Stimulated activated CD4-positive, alpha-beta T cell treated with anti-CD3 and anti-CD28 coated beads, TNF-alpha, amount 100 ng/mL, for 24 hours (primary cell): ENCODE data around the gene HOXC13.

Source experiments
- DNase-seq, 3 experiments: peaks; one replicate each; pipeline ENCODE4 v3.0.0-alpha.2; 2020; ENCODE audit warnings: low read depth in 3 of 3

HOXC13 gene

GRCh38 chr12:53939141-53940108 lies 794 bp downstream of the HOXC13 start:
- no peak for DNase-seq

- no peak for DNase-seq
Measured at GRCh38 chr12:53940443-53941014, 1.9 kb downstream of the HOXC13 start.

- no peak for DNase-seq
Measured at GRCh38 chr12:53941187-53941586, 2.6 kb downstream of the HOXC13 start.

- DNase-seq, result no peak
Measured at GRCh38 chr12:53941750-53942149, 3.1 kb downstream of the HOXC13 start.

- no peak for DNase-seq
Measured at GRCh38 chr12:53942467-53942997, 3.9 kb downstream of the HOXC13 start.

GRCh38 chr12:53944209-53944608 lies 5.6 kb downstream of the HOXC13 start:
- no peak for DNase-seq

- DNase-seq, result no peak
Measured at GRCh38 chr12:53944907-53945847, 6.5 kb downstream of the HOXC13 start.

- DNase-seq, result no peak
Measured at GRCh38 chr12:53947743-53948142, 9.1 kb downstream of the HOXC13 start.

GRCh38 chr12:53948650-53949593 lies 10.3 kb downstream of the HOXC13 start:
- DNase-seq, result no peak

- no peak for DNase-seq
Measured at GRCh38 chr12:53949631-53950436, 11.2 kb downstream of the HOXC13 start.

- DNase-seq, result no peak
Measured at GRCh38 chr12:53950437-53950773, 11.8 kb downstream of the HOXC13 start.

GRCh38 chr12:53950789-53951576 lies 12.4 kb downstream of the HOXC13 start:
- no peak for DNase-seq

- DNase-seq, result no peak
Measured at GRCh38 chr12:53951577-53952334, 13.1 kb downstream of the HOXC13 start.

- DNase-seq, result no peak
Measured at GRCh38 chr12:53952335-53952694, 13.7 kb downstream of the HOXC13 start.

- DNase-seq, result no peak
Measured at GRCh38 chr12:53952871-53953734, 14.5 kb downstream of the HOXC13 start.

- no peak for DNase-seq
Measured at GRCh38 chr12:53953831-53954693, 15.4 kb downstream of the HOXC13 start.

- no peak for DNase-seq
Measured at GRCh38 chr12:53954694-53955035, 16.0 kb downstream of the HOXC13 start, which contains the start of gene HOXC12. HOXC12 (plus strand) TSS chr12:53954903; CDS start chr12:53954930, 27 bp downstream.
